DMS114 treated with DMSO at 0.1 percent for 48 hours (cell line): ENCODE data around the gene CACNG7.

ENCODE experiments used
- DNase-seq: peaks from one replicate; lab custom pipeline; 2025; ENCODE audit not compliant: unreplicated experiment; lab: John Stamatoyannopoulos, UW

CACNG7 gene

GRCh38 chr19:53951436-53951835 is 42.4 kb downstream of the CACNG7 start:
- no peak for DNase-seq

GRCh38 chr19:53951947-53952346 is 42.9 kb downstream of the CACNG7 start:
- no peak for DNase-seq

GRCh38 chr19:53953383-53953782 is 44.3 kb downstream of the CACNG7 start:
- no peak for DNase-seq

- DNase-seq = no peak
Measured at GRCh38 chr19:53957448-53958167, 48.5 kb downstream of the CACNG7 start.

GRCh38 chr19:53958168-53958571 is 49.1 kb downstream of the CACNG7 start:
- no peak for DNase-seq

- DNase-seq = no peak
Measured at GRCh38 chr19:53958823-53959757, 50.0 kb downstream of the CACNG7 start.

- DNase-seq = no peak
Measured at GRCh38 chr19:53960187-53960586, 51.1 kb downstream of the CACNG7 start.

GRCh38 chr19:53960886-53961285 is 51.8 kb downstream of the CACNG7 start:
- DNase-seq = no peak

- no peak for DNase-seq
Measured at GRCh38 chr19:53961523-53962356, 52.7 kb downstream of the CACNG7 start.

- DNase-seq = no peak
Measured at GRCh38 chr19:53962887-53963431, 53.9 kb downstream of the CACNG7 start, which contains the start of gene CACNG8. CACNG8 (plus strand) TSS chr19:53962937.

- DNase-seq = no peak
Measured at GRCh38 chr19:53965091-53965490, 56.0 kb downstream of the CACNG7 start.

GRCh38 chr19:53966931-53967330 is 57.9 kb downstream of the CACNG7 start:
- no peak for DNase-seq

GRCh38 chr19:53969366-53969765 is 60.3 kb downstream of the CACNG7 start:
- no peak for DNase-seq

GRCh38 chr19:53971673-53972072 is 62.6 kb downstream of the CACNG7 start:
- DNase-seq = no peak

- DNase-seq = peak; percentile 95
Measured at GRCh38 chr19:53977429-53977990, 68.4 kb downstream of the CACNG7 start.

- peak; percentile 97 for DNase-seq
Measured at GRCh38 chr19:53977991-53978731, 69.1 kb downstream of the CACNG7 start.

- no peak for DNase-seq
Measured at GRCh38 chr19:53978975-53979801, 70.1 kb downstream of the CACNG7 start.

GRCh38 chr19:53980539-53981375 is 71.7 kb downstream of the CACNG7 start:
- peak; percentile 73 for DNase-seq
